Esophagus squamous epithelium (tissue), 5 donors: ENCODE measurements around the gene ADGRB3. TPM values are rescaled to one million over a fixed set of nuclear protein-coding genes. Genes with fewer than 3 reads are reported as not detected.
"Not testable (repeated sequence)": the region's sequence is repeated elsewhere in the genome, so short reads cannot be mapped to it uniquely, and the experiment has no call there.

ENCODE experiments used
- DNase-seq: peaks from one replicate; lab custom pipeline; 2025; lab: John Stamatoyannopoulos, UW
- H3K27ac ChIP-seq, 4 donors: fragments of 200-600 bp; sonication (generic); one replicate each; pipeline ENCODE4 v1.5.1; 2016 to 2019; ENCODE audit warnings: mild to moderate bottlenecking in 1 of 4
- H3K27me3 ChIP-seq, 4 donors: fragments of 200-600 bp; sonication (generic); 1 replicate in 3 of 4; 2 replicates in 1 of 4; pipeline versions ENCODE4 v1.5.1 to v1.6.0; 2017 to 2021; ENCODE audit warnings: antibody characterized with exemption in 1 of 4
- H3K36me3 ChIP-seq, 3 donors: fragments of 200-600 bp; sonication (generic); one replicate each; pipeline ENCODE4 v1.5.1; 2016 to 2019
- H3K4me1 ChIP-seq, 3 donors: fragments of 200-600 bp; sonication (generic); one replicate each; pipeline ENCODE4 v1.5.1; 2017 to 2019
- H3K4me3 ChIP-seq, 4 donors: fragments of 200-600 bp; sonication (generic); 1 replicate in 3 of 4; 2 replicates in 1 of 4; pipeline ENCODE4 v1.5.1; 2016 to 2019; ENCODE audit warnings: mild to moderate bottlenecking in 2 of 4, moderate library complexity in 1 of 4
- H3K9me3 ChIP-seq, 3 donors: fragments of 200-600 bp; sonication (generic); one replicate each; pipeline ENCODE4 v1.5.1; 2016 to 2019
- POLR2A ChIP-seq, 4 donors: fragments of 450-650 bp; IDR thresholded peaks; one replicate each; pipeline ENCODE4 v1.6.1; 2017; ENCODE audit warnings: antibody characterized with exemption in 4 of 4, mild to moderate bottlenecking in 4 of 4, moderate library complexity in 3 of 4
- WGBS, 2 donors: methylation state at CpG; one replicate each; pipeline ENCODE4 v1.1.5; 2018; 5-methylcytosine and 5-hydroxymethylcytosine counted together
- intact Hi-C: fragments of 100-400 bp; cut with DNase I; formaldehyde crosslinking; loops from one replicate; pipeline ENCODE4 v1.15.0; 2022
- small RNA-seq, 4 donors: library from RNA; depleted of rRNA; stranded (forward); fragments of <200 nt; gene quantifications; one replicate each; pipeline ENCODE3, GENCODE V24; 2016
- total RNA-seq, 4 donors: library from RNA; depleted of rRNA; stranded (reverse); fragments of >200 nt; gene quantifications; one replicate each; pipeline ENCODE4 v1.1.0, GENCODE V29; 2016
- TF ChIP-seq, protein P1 (sequence below), 6 experiments: fragments of 450-650 bp in 4 of 6; fragments of 200-600 bp in 2 of 6; sonication (generic) in 2 of 6; IDR thresholded peaks; one replicate each; pipeline ENCODE4 v1.5.1; 2016 to 2019; ENCODE audit warnings: antibody characterized with exemption in 6 of 6, mild to moderate bottlenecking in 4 of 6, moderate library complexity in 4 of 6
- donor health status: DM: yes; HTN: yes; CAD: no.

Gene ADGRB3
- total RNA-seq, 4 donors from 2014 or later = 0.04 to 1.1 (median 0.32) TPM

DNA sequence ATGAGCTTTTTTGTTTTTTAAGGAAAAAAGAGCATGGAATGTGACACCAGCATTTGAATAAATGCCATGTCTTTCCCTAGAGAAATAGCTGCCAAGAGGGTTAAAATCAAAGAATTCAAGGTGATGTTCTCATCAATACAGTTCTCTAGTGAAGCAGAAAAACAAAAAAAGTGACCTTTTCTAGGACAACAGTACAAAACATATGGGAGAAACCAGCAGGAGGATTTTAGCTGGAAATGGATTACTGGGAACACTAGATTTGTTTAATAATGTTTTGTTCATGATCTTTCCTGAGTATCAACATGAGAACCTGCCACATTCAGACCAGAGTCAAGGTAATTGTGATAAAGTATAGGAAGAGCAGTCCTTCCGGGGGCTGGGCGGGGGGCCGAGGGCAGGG lies 789.5 kb downstream of the ADGRB3 start:
- DNase-seq = no peak
- H3K36me3 ChIP-seq = no peaks in the 10 kb centered on the region
- WGBS, 2 donors = 18 to 31% methylated on average over 3 of the region's 3 CpGs
- no peak overlapping the region for H3K27ac ChIP-seq
- intact Hi-C loops = no loop called here
- no peaks in the 10 kb centered on the region for H3K9me3 ChIP-seq
- H3K4me1 ChIP-seq = no peaks in the 10 kb centered on the region
- no peak overlapping the region for H3K4me3 ChIP-seq
- TF ChIP-seq, protein P1, sequence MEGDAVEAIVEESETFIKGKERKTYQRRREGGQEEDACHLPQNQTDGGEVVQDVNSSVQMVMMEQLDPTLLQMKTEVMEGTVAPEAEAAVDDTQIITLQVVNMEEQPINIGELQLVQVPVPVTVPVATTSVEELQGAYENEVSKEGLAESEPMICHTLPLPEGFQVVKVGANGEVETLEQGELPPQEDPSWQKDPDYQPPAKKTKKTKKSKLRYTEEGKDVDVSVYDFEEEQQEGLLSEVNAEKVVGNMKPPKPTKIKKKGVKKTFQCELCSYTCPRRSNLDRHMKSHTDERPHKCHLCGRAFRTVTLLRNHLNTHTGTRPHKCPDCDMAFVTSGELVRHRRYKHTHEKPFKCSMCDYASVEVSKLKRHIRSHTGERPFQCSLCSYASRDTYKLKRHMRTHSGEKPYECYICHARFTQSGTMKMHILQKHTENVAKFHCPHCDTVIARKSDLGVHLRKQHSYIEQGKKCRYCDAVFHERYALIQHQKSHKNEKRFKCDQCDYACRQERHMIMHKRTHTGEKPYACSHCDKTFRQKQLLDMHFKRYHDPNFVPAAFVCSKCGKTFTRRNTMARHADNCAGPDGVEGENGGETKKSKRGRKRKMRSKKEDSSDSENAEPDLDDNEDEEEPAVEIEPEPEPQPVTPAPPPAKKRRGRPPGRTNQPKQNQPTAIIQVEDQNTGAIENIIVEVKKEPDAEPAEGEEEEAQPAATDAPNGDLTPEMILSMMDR (IDR thresholded peaks at IDR 0.05) = no peak
- no peaks in the 10 kb centered on the region for H3K27me3 ChIP-seq

DNA sequence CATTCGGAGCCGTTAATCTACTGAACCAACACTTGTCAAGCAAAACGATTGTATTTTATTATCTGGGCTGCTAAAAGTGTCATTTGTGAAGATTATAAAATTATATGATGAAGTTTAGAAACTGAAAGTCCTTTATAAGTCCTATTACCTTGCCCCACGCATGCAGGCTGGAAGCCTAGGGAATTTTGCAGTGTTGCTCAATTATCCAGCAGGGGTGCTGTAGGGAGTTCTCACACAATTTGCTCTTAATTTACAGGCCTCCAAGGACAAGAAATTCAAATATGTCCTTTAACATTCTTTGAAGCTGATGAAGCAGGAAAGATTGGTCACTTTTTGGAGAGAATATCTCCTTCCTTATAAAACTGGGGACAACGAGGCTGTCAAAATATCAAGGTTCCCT lies 792.8 kb downstream of the ADGRB3 start:
- TF ChIP-seq, protein P1 (IDR thresholded peaks at IDR 0.05) = no peak
- TF ChIP-seq POLR2A (IDR thresholded peaks at IDR 0.05) = no peak
- H3K27ac ChIP-seq = no peak overlapping the region
- no peaks in the 10 kb centered on the region for H3K27me3 ChIP-seq
- DNase-seq = no peak
- H3K9me3 ChIP-seq = no peaks in the 10 kb centered on the region
- H3K4me3 ChIP-seq = no peak overlapping the region
- 56 to 73% methylated on average over 5 of the region's 5 CpGs for WGBS, 2 donors
- intact Hi-C loops = no loop called here
- no peaks in the 10 kb centered on the region for H3K4me1 ChIP-seq
- H3K36me3 ChIP-seq = no peaks in the 10 kb centered on the region

DNA sequence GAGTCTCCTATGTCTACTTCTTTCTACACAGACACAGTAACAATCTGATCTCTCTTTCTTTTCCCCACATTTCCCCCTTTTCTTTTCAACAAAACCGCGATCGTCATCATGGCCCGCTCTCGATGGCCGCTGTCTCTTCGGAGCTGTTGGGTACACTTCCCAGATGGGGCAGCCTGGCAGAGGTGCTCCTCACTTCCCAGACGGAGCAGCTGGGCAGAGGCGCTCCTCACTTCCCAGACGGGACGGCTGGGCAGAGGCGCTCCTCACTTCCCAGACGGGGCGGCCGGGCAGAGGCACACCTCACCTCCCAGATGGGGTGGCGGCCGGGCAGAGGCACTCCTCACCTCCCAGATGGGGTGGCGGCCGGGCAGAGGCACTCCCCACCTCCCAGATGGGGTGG lies 797.1 kb downstream of the ADGRB3 start:
- H3K4me1 ChIP-seq = not testable (repeated sequence)

DNA sequence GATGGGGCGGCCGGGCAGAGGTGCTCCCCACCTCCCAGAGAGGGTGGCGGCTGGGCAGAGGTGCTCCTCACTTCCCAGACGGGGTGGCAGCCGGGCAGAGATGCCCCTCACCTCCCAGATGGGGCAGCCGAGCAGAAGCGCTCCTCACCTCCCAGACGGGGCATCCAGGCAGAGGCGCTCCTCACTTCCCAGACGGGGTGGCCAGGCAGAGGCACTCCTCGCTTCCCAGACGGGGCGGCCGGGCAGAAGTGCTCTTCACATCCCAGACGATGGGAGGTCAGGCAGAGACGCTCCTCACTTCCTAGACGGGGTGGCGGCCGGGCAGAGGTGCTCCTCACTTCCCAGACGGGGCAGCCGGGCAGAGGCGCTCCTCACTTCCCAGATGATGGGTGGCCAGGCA lies 798.0 kb downstream of the ADGRB3 start:
- H3K36me3 ChIP-seq, H3K27me3 ChIP-seq, H3K9me3 ChIP-seq, DNase-seq, H3K27ac ChIP-seq, H3K4me1 ChIP-seq, intact Hi-C loops, H3K4me3 ChIP-seq: not testable (repeated sequence)
- WGBS, 2 donors = no CpG with 5 or more reads among the region's 22 CpGs

More for the DNA sequence above, 797.1 kb downstream of the ADGRB3 start:
- 100% methylated on average over 3 of the region's 19 CpGs for WGBS, 2 donors
- H3K36me3 ChIP-seq, DNase-seq, H3K9me3 ChIP-seq, H3K27me3 ChIP-seq, intact Hi-C loops, H3K27ac ChIP-seq, H3K4me3 ChIP-seq: not testable (repeated sequence)

DNA sequence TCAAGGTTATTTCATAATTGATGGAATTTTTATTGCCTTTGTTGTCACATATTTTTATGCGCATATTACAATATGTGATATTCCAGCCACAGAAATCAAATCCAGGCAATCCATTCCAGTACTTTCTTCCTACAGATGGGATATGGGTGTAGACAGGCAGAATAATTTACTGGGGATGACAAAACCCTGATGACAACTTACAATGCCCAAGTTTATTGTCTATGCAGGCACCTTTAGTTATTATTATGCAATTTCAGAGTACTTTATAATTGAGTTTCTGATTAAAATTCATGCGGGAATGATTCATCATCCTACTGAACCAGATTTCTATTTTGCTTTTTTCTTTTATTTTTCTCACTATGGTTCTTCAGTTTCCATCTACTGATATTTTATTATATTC lies 803.0 kb downstream of the ADGRB3 start:
- no peaks in the 10 kb centered on the region for H3K27me3 ChIP-seq
- WGBS, 2 donors = 83 to 85% methylated on average over 2 of the region's 2 CpGs
- H3K9me3 ChIP-seq = no peaks in the 10 kb centered on the region
- no peak for DNase-seq
- TF ChIP-seq POLR2A (IDR thresholded peaks at IDR 0.05) = no peak
- TF ChIP-seq, protein P1 (IDR thresholded peaks at IDR 0.05) = no peak
- intact Hi-C loops = no loop called here
- H3K36me3 ChIP-seq = no peaks in the 10 kb centered on the region
- H3K4me1 ChIP-seq = no peaks in the 10 kb centered on the region
- no peak overlapping the region for H3K27ac ChIP-seq
- no peak overlapping the region for H3K4me3 ChIP-seq

Small RNA genes within 50 kb of the gene (small RNA-seq; reads per million reads assigned to genes)
- 0 reads per million in 4 donors for gene AL606923.1
